Fibroblast of the conjunctiva (primary cell): ENCODE measurements around the gene FBXO48.
A peak's percentile ranks its signal among the peaks of the same experiment; 100 is the strongest.
"Not testable (repeated sequence)": the region's sequence is repeated elsewhere in the genome, so short reads cannot be mapped to it uniquely, and the experiment has no call there.

Experiments used
- DNase-seq: peaks from one replicate; pipeline ENCODE4 v3.0.0-alpha.2; 2010; ENCODE audit warnings: low read depth

FBXO48 gene

GRCh38 chr2:68471385-68471784 lies 4.3 kb upstream of the FBXO48 start:
- DNase-seq, result no peak

- DNase-seq, result no peak
Measured at GRCh38 chr2:68469935-68470334, 2.8 kb upstream of the FBXO48 start.

- DNase-seq, result no peak
Measured at GRCh38 chr2:68468801-68469200, 1.7 kb upstream of the FBXO48 start.

GRCh38 chr2:68466778-68467076 lies 367 bp downstream of the FBXO48 start:
- DNase-seq, result no peak

GRCh38 chr2:68466361-68466777 lies 725 bp downstream of the FBXO48 start:
- DNase-seq, result peak; percentile 20

- no peak for DNase-seq
Measured at GRCh38 chr2:68465081-68465916, 1.8 kb downstream of the FBXO48 start.

GRCh38 chr2:68464651-68465050 lies 2.4 kb downstream of the FBXO48 start:
- no peak for DNase-seq

GRCh38 chr2:68463287-68463877 lies 3.7 kb downstream of the FBXO48 start:
- DNase-seq, result peak; percentile 38

- DNase-seq, result no peak
Measured at GRCh38 chr2:68458981-68459380, 8.1 kb downstream of the FBXO48 start.

GRCh38 chr2:68456198-68456597 lies 10.9 kb downstream of the FBXO48 start:
- no peak for DNase-seq

- DNase-seq, result no peak
Measured at GRCh38 chr2:68454719-68455118, 12.4 kb downstream of the FBXO48 start.

GRCh38 chr2:68453761-68454360 lies 13.2 kb downstream of the FBXO48 start:
- DNase-seq, result no peak

GRCh38 chr2:68452158-68452900 lies 14.8 kb downstream of the FBXO48 start:
- no peak for DNase-seq

- no peak for DNase-seq
Measured at GRCh38 chr2:68448671-68449653, 18.1 kb downstream of the FBXO48 start.

- no peak for DNase-seq
Measured at GRCh38 chr2:68447118-68447517, 20.0 kb downstream of the FBXO48 start.

- DNase-seq, result not testable (repeated sequence)
Measured at GRCh38 chr2:68446425-68446824, 20.7 kb downstream of the FBXO48 start.

GRCh38 chr2:68441994-68442322 lies 25.1 kb downstream of the FBXO48 start:
- DNase-seq, result no peak

GRCh38 chr2:68441179-68441993 lies 25.7 kb downstream of the FBXO48 start:
- peak; percentile 78 for DNase-seq

GRCh38 chr2:68438455-68439303 lies 28.4 kb downstream of the FBXO48 start:
- no peak for DNase-seq

GRCh38 chr2:68436270-68436669 lies 30.8 kb downstream of the FBXO48 start:
- DNase-seq, result no peak
